ENCODE measurements around the gene RAP2A.

DNA sequence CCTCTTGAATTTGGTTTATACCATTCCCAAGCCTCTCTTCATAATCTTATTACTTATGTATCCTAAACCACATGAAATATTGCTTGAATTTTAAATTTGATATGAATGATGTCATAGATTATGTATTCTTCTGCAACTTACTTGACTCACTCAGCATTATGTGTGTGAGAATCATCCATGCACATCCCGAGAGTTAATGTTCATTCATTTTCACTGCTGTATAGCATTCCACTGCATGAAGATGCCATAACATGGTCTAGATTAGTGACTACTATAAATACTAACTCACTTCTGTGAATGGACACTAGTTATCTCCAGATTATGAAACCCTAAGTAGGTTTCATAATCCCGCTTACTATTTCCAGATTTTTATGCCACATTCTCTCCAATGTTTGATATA, 25.0 kb upstream of the RAP2A start:
- TF ChIP-seq, protein P1, sequence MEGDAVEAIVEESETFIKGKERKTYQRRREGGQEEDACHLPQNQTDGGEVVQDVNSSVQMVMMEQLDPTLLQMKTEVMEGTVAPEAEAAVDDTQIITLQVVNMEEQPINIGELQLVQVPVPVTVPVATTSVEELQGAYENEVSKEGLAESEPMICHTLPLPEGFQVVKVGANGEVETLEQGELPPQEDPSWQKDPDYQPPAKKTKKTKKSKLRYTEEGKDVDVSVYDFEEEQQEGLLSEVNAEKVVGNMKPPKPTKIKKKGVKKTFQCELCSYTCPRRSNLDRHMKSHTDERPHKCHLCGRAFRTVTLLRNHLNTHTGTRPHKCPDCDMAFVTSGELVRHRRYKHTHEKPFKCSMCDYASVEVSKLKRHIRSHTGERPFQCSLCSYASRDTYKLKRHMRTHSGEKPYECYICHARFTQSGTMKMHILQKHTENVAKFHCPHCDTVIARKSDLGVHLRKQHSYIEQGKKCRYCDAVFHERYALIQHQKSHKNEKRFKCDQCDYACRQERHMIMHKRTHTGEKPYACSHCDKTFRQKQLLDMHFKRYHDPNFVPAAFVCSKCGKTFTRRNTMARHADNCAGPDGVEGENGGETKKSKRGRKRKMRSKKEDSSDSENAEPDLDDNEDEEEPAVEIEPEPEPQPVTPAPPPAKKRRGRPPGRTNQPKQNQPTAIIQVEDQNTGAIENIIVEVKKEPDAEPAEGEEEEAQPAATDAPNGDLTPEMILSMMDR (IDR thresholded peaks at IDR 0.05), result no peak
- TF ChIP-seq POLR2A (IDR thresholded peaks at IDR 0.05), result no peak
